ENCODE measurements around the gene KRTAP10-5.

GRCh38 chr21:44532712-44533111, 47.7 kb downstream of the KRTAP10-5 start:
- TF ChIP-seq POLR2A (IDR thresholded peaks at IDR 0.05; ENCODE audit: low read depth, low read length) (no peak), POLR2AphosphoS5 (IDR thresholded peaks at IDR 0.05; ENCODE audit: low read depth, low read length) (no peak)

Measured in GM12892 (cell line).